CMK (cell line): ENCODE measurements around the gene ATG16L2.
"Not testable (repeated sequence)": the region's sequence is repeated elsewhere in the genome, so short reads cannot be mapped to it uniquely, and the experiment has no call there.

Experiments used
- DNase-seq: peaks from one replicate; pipeline ENCODE4 v3.0.0-alpha.2; 2010; ENCODE audit warnings: low read depth

Gene ATG16L2

GRCh38 chr11:72780296-72781062, 33.7 kb upstream of the ATG16L2 start:
- no peak for DNase-seq

DNA sequence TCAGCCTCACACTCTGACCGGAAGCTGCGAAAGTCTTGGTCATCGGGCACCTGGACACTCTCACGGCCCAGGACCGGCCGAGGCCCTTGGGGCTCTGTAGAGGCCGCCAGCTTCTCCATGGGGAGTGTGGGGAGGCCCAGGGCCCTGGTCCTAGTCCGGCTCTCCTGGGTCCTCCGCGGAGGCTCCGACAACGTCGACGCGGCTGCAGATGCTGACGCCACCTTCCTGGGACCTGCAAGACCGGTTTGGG, 33.2 kb upstream of the ATG16L2 start:
- DNase-seq, result no peak

DNA sequence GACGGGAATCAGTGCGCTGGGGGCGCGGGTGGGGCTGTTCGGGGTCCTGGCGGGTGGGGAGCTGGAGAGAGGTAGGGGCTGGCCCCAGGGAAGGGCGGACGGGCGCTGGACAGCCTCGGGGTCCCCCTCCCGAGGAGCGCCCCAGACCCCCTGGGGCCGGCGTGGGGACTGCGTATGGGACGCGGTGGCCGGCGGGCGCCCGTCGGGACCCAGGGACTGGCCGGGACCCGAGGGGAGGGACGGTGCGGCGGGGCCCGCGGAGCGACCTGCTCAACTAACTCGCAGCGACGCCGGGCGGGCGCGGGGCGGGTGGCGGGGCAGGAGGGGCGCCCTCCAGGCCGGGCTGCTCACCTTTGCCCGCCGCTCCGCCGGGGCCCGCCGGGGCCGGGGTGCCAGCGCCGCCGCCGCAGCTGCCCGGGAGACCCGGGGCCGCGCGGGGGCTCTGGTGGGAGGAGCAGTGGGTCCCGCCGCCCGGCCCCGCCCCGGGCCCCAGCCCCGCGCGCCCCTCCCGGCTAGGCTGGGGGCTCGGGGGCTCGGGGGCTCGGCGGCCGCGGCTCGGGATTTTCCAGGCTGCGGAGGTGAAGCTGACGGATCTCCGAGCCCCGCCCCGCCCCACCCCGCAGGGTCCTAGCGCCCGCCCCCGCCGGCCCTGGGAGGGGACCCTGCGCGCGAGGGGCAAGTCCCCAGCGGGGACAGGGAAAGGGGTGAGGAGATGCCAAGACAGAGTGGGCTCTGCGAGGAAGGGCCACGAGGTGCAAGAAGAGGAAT, 32.7 kb upstream of the ATG16L2 start:
- DNase-seq, result no peak

- DNase-seq, result no peak
Measured at GRCh38 chr11:72782081-72782920, 31.9 kb upstream of the ATG16L2 start.

DNA sequence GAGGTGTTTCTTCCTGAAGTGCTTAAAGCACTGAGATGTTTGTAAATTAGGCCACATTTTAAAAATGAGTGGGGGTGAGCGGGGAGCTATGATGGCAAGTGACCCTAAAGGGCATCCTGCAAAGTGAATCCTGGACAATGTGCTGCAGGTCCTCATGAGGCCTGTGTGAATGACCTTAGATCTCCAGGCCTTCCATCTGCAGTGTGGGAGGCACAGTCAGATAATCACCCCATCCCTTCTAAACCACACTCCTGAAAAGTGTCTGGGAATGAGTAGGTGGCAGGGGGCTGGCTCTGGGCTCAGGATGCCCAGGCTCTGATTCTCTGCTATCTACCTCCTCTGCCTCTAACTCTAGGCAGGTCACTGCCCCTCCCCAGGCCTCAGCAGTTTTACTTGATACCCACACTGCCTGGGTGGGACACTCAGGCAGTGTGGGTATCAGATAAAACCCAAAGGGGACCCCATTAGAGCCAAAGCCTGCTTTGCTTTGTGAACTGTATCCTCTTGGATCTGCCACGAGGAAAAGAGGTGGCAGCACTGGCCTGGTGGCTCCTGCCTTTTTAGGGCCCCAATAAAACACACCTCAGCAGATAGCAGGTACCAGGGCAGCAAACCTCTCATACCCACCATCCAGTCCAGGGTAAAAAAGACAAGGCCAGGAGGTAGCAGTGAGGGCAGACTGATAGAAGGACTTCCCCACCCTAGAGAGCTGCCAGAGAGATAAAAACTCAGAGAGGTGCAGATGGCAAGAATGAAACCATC, 30.9 kb upstream of the ATG16L2 start:
- no peak for DNase-seq

GRCh38 chr11:72784662-72785061, 29.5 kb upstream of the ATG16L2 start:
- DNase-seq, result no peak

- DNase-seq, result no peak
Measured at GRCh38 chr11:72786305-72787215, 27.7 kb upstream of the ATG16L2 start.

DNA sequence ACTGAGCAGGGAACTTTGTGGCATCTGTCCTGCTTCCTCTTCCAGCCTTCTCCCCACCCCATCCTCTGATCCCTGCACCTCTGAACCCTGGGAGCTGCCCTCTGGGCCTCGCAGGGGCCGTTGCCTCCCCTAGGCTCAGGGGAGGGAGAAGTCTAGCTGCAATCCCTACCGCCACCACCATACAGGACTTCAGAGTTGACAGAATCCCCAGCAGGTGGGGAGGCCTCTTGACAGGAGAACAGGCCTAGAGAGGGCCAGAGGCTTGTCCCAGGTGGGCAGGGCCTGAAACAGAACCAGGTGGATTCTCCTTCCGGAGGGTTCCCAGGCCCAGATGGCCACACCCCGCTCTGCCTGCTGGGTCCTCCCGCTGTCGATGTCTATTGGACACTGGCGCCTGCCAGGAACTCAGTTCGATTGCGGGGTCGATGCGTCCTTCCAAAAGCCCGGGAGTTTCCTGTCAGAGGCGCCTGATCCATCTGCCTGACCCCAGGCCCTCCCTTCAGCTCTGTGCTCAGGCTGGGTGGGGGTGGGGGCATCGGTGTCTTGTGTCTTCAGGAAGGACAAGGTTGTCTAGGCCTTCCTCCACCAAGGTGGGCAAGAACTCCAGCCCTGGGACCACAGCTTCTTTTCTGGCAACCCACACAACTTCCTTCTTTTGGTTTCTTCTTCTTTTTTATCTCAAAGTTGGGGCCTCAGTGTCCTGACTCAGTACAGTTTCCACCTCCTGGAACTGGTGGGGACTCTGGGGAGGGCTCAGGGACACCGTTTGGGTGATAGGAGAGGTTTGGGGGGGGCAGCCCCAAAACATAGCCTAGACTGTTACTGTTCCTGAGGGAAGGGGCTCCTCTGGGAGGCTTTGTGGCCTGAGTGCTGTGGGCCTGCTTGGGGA, 26.8 kb upstream of the ATG16L2 start:
- DNase-seq, result peak; percentile 55

DNA sequence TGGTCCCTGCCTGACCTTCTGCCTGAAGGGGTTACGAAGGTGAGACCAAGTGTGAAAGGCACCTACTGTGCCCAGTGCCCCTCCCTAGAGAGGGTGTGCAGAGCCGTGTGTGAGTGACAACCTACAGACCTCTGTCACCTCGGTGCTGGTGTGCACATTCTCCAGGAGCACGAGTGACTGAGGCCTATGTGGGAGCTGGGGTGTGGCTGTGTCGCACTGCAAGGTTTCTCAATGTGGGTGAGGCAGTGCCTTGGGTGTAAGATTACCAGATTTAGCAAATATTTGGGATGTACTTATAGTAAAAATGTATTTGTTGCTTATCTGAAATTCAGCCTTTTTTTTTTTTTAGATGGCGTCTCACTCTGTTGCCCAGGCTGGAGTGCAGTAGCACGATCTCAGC, 26.0 kb upstream of the ATG16L2 start:
- no peak for DNase-seq

GRCh38 chr11:72789493-72790131, 24.6 kb upstream of the ATG16L2 start:
- no peak for DNase-seq

DNA sequence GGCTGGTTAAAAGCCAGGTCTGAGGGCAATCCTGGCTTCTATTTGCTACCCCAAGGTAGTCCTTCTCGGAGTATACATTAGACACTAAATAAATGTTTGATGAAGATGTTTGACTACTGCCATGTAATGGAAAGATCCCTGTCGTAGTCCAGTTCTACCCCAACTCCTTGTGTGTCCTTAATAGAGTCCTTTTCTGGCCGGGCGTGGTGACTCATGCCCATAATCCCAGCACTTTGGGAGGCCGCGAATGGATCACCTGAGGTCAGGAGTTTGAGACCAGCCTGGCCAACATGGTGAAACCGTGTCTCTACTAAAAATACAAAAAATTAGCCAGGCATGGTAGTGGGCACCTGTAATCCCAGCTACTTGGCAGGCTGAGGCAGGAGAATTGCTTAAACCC, 23.0 kb upstream of the ATG16L2 start:
- not testable (repeated sequence) for DNase-seq

DNA sequence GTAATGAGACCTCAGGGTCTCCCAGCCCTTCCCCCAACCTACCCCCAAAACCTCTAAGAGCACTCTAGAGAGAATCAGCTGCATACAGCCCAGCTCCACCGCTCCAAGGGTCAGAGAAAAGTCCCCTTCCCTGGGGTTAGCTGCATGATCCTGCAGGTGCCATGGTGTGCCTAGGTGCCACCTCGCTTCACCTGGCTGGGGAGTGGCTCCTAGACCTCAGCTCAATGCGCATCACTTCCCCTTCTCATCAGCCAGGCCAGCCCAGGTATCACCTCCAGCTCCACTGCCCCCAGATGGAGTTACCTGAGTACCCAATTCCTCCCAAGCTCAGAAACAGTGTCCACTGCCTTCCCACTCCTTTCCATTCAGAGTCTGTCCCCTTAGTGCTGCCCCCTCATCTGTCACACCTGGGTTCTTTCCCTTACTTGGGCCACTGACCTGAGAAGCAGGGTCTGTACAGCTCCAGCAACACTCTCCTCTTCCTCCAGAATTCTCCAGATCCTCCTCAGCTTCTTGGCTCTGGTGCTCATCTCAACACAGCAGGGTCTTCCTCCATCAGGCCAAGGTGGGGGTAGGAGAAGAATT, 21.7 kb upstream of the ATG16L2 start:
- DNase-seq, result no peak

GRCh38 chr11:72793076-72793424, 21.2 kb upstream of the ATG16L2 start:
- no peak for DNase-seq

DNA sequence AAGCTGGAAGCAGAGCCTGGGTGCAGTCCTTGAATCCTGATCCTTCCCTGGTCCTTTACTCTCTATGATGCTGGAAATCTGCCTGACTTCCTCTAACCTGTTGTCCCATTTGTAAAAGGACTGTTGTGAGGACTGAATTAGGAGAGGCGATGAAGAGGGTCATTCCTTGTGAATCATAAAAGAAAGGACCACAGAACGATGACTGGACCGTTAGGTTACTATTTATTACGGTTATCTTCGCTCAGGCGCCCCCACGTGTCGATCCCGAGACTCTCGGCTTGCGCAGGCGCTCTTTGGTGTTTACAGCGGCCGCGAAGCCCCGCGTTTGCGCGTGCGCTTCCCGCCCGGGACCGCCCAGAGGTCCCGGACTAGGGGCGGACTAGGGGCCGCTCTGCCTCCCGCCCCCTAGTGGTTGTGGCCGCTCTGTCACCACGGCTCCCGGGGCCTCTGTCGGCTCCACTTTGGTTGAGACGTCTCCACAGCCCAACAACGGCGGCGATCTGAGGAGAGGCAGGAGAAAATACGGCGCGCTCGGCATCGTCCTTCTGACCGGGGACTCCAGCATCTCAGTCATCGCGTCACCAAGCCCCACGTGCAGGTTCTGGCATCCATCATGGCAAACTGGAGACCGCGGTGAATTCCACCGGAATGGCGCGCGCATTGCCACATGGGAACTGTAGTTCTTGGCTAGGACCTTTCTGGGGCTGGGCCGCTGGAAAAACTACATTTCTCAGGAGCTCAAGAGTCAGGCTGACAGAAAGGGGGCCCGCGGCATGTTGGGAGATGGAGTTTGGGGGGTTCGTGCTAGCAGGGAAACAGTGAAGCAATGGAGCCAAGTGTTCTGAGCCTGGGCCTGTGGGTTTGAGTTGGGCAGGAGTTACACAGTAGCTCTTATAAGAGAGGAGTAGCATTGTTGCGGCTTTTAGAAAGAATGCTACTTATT, 20.5 kb upstream of the ATG16L2 start, which contains the start of gene STARD10:
TSS of gene STARD10 (minus strand) at position 623 of the 943 bp plus-strand sequence. CDS start 12,866 bp downstream, outside the sequence.
- DNase-seq, result peak; percentile 93

- DNase-seq, result no peak
Measured at GRCh38 chr11:72798361-72798760, 15.8 kb upstream of the ATG16L2 start.

DNA sequence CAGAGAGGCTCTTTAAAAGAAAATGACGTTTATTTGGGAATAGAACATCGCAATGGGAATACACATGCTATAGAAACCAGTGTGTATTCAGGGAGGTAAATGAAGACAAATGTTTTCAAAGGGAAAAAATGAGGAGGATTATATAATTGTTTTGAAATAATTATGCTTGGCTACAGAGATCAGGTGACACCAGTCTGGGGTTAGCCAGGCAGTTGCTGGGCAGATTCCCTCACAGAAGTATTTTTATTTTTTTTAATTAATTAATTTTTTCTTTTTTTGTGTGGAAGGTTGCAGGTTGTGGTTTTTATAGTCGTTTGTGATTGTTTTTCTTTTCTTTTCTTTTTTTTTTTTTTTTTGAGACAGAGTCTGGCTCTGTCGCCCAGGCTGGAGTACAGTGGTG, 14.8 kb upstream of the ATG16L2 start:
- no peak for DNase-seq

- DNase-seq, result no peak
Measured at GRCh38 chr11:72802822-72803221, 11.4 kb upstream of the ATG16L2 start.

DNA sequence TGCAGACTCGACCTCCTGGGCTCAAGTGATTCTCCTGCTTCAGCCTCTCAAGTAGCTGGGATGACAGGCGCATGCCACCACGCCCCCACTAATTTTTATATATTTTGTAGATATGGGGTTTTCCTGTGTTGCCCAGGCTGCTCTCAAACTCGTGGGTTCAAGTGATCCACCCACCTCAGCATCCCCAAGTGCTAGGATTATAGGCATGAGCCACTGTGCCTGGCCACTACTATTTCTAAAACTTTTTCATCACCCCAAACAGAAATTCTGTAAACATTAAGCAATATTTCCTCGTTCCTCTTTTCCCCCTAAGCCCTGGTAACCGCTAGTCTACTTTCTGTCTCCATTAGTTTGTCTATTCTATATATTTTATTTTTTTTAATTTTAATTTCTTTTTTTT, 9.0 kb upstream of the ATG16L2 start:
- no peak for DNase-seq
